Neutrophil (primary cell): ENCODE measurements around the gene ADAMTSL5.

Experiments
- H3K27ac ChIP-seq: fragments of 200-600 bp; sonication (generic); 2 replicates; pipeline ENCODE4 v1.5.1; 2016; ENCODE audit warnings: mild to moderate bottlenecking, moderate library complexity
- H3K27me3 ChIP-seq: fragments of 200-600 bp; sonication (generic); 2 replicates; pipeline ENCODE4 v1.6.0; 2016; ENCODE audit warnings: mild to moderate bottlenecking
- H3K36me3 ChIP-seq: fragments of 200-600 bp; sonication (generic); 2 replicates; pipeline ENCODE4 v1.5.1; 2017
- H3K4me1 ChIP-seq, 2 experiments: fragments of 200-600 bp in 1 of 2; sonication (generic) in 1 of 2; 1 replicate in 1 of 2; 2 replicates in 1 of 2; pipeline versions ENCODE4 v1.5.1 to v1.6.1; 2013 to 2016; ENCODE audit warnings: low read depth in 1 of 2, low read length in 1 of 2, mild to moderate bottlenecking in 1 of 2, moderate library complexity in 1 of 2; ENCODE audit not compliant: control insufficient read depth in 1 of 2, insufficient read depth in 1 of 2
- H3K4me3 ChIP-seq, 2 experiments: fragments of 200-600 bp in 1 of 2; sonication (generic) in 1 of 2; 1 replicate in 1 of 2; 2 replicates in 1 of 2; pipeline ENCODE4 v1.5.1; 2013 to 2016; ENCODE audit warnings: low read depth in 1 of 2, low read length in 1 of 2, mild to moderate bottlenecking in 1 of 2, moderate library complexity in 1 of 2
- H3K9me3 ChIP-seq: fragments of 200-600 bp; sonication (generic); 2 replicates; pipeline ENCODE4 v1.5.1; 2016
- TF ChIP-seq, protein P1 (sequence below): fragments of 200-600 bp; sonication (generic); IDR thresholded peaks from 2 replicates; pipeline ENCODE4 v1.5.1; 2016; ENCODE audit warnings: antibody characterized with exemption

The ADAMTSL5 gene

DNA sequence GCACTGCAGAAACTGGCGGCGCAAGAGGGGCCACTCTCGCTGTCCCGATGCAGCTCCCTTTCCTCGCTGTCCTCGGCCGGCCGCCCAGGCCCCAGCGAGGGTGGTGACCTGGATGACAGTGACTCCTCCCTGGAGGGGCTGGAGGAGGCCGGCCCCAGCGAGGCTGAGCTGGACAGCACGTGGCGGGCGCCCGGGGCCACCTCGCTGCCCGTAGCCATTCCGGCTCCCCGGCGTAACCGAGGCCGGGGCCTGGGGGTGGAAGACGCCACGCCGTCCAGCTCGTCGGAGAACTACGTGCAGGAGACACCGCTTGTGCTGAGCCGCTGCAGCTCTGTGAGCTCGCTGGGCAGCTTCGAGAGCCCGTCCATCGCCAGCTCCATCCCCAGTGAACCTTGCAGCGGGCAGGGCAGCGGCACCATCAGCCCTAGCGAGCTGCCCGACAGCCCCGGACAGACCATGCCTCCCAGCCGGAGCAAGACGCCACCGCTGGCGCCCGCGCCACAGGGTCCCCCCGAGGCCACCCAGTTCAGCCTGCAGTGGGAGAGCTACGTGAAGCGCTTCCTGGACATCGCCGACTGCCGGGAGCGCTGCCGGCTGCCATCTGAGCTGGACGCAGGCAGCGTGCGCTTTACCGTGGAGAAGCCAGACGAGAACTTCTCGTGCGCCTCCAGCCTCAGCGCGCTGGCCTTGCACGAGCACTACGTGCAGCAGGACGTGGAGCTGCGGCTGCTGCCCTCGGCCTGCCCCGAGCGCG is 46.2 kb downstream of the ADAMTSL5 start:
- Histone ChIP-seq H3K27me3 (peaks cover 85% of the 10 kb centered on the region), H3K27ac (no peak overlapping the region), H3K9me3 (no peaks in the 10 kb centered on the region), H3K36me3 (no peaks in the 10 kb centered on the region), H3K4me1 (peaks cover 17 to 44% of the 10 kb centered on the region in 2 experiments), H3K4me3 (no peak overlapping the region)
- TF ChIP-seq, protein P1, sequence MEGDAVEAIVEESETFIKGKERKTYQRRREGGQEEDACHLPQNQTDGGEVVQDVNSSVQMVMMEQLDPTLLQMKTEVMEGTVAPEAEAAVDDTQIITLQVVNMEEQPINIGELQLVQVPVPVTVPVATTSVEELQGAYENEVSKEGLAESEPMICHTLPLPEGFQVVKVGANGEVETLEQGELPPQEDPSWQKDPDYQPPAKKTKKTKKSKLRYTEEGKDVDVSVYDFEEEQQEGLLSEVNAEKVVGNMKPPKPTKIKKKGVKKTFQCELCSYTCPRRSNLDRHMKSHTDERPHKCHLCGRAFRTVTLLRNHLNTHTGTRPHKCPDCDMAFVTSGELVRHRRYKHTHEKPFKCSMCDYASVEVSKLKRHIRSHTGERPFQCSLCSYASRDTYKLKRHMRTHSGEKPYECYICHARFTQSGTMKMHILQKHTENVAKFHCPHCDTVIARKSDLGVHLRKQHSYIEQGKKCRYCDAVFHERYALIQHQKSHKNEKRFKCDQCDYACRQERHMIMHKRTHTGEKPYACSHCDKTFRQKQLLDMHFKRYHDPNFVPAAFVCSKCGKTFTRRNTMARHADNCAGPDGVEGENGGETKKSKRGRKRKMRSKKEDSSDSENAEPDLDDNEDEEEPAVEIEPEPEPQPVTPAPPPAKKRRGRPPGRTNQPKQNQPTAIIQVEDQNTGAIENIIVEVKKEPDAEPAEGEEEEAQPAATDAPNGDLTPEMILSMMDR, result no peak

DNA sequence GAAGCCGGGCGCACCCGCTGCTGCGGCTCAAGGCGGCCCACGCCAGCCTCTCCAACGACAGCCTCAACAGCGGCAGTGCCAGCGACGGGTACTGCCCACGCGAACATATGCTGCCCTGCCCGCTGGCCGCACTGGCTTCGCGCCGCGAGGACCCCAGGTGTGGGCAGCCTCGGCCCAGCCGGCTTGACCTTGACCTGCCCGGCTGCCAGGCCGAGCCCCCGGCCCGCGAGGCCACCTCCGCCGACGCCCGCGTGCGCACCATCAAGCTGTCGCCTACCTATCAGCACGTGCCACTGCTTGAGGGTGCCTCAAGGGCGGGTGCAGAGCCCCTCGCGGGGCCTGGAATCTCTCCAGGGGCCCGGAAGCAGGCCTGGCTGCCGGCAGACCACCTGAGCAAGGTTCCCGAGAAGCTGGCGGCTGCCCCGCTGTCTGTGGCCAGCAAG is 46.8 kb downstream of the ADAMTSL5 start:
- Histone ChIP-seq H3K4me3 (no peak overlapping the region), H3K36me3 (peaks cover 4% of the 10 kb centered on the region), H3K27ac (no peak overlapping the region), H3K27me3 (peaks cover 79% of the 10 kb centered on the region), H3K4me1 (peaks cover 12 to 38% of the 10 kb centered on the region in 2 experiments), H3K9me3 (no peaks in the 10 kb centered on the region)
- TF ChIP-seq, protein P1, result no peak

GRCh38 chr19:1465191-1466016 is 47.4 kb downstream of the ADAMTSL5 start:
- Histone ChIP-seq H3K36me3 (peaks cover 10% of the 10 kb centered on the region), H3K27me3 (peaks cover 72% of the 10 kb centered on the region)
- TF ChIP-seq, protein P1, result no peak

DNA sequence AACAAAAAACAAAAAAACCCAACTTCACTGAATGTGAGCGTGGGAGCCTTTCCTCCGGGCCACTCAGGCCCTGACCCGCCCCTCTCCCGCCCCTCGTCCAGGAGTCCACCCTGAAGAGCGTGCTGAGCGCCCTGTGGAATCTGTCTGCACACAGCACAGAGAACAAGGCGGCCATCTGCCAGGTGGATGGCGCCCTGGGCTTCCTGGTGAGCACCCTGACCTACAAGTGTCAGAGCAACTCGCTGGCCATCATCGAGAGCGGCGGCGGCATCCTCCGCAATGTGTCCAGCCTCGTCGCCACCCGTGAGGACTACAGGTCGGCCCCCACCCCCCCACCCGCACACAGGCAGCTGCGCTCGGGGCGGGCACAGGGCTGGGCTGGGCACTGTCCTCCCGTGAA is 51.0 kb downstream of the ADAMTSL5 start:
- H3K9me3 ChIP-seq, result no peaks in the 10 kb centered on the region
- H3K4me1 ChIP-seq, result peaks cover 0 to 6% of the 10 kb centered on the region in 2 experiments
- H3K4me3 ChIP-seq, result no peak overlapping the region
- peaks cover 67% of the 10 kb centered on the region for H3K27me3 ChIP-seq
- TF ChIP-seq, protein P1, result no peak
- peaks cover 19% of the 10 kb centered on the region for H3K36me3 ChIP-seq
- no peak overlapping the region for H3K27ac ChIP-seq

More at GRCh38 chr19:1465191-1466016, 47.4 kb downstream of the ADAMTSL5 start:
- H3K4me1 ChIP-seq, result peaks cover 6 to 32% of the 10 kb centered on the region in 2 experiments
- no peaks in the 10 kb centered on the region for H3K9me3 ChIP-seq
- no peak overlapping the region for H3K4me3 ChIP-seq
- no peak overlapping the region for H3K27ac ChIP-seq

DNA sequence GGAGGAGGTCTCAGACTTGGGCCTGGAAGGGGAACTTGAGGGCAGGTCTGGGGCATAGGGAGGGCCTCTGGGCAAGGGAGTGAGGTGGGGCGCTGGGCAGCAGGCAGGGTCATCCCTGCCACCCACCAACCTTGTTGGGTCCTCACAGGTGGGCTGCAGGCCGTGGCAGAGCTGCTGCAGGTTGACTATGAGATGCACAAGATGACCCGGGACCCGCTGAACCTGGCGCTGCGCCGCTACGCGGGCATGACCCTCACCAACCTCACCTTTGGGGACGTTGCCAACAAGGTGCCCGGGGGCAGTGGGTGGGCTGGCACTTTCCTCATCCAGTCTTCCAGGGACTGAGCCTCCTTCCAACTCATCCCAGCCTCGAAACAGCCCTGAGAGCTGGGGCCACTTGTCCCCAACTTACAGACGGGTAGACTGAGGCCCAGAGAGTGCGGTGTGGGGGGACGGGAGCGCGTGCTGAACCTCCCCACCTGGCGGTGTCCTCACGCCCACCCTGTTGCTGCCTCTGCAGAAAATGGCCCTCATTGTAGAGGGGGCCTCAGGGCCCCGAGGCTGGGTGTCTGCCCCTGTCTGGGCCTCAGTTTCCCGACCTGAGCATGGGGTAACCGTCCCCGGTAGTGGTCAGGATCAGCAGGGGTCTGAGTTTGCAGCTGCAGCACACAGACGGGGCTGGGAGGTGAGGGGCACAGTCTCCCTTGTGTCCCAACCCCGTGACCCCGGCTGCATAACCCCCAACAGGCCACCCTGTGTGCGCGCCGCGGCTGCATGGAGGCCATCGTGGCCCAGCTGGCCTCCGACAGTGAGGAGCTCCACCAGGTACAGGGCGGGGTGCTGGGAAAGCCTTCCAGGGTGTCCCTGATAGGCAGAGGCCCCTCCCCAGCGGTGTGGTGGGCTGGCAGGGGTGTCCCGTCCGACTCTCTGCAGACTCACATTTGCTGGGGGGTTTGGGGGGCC is 52.5 kb downstream of the ADAMTSL5 start:
- Histone ChIP-seq H3K27ac (no peak overlapping the region), H3K4me1 (peaks cover 1 to 3% of the 10 kb centered on the region in 2 experiments), H3K36me3 (peaks cover 19% of the 10 kb centered on the region), H3K27me3 (peaks cover 67% of the 10 kb centered on the region), H3K9me3 (no peaks in the 10 kb centered on the region), H3K4me3 (no peak overlapping the region)
- TF ChIP-seq, protein P1, result no peak
